Esophagus muscularis mucosa (tissue), 3 donors: ENCODE measurements around the gene EPHB3.

ENCODE experiments used
- CTCF ChIP-seq, 3 experiments: fragments of 200-600 bp in 2 of 3; fragments of 450-650 bp in 1 of 3; sonication (generic) in 2 of 3; IDR thresholded peaks; one replicate each; pipeline ENCODE4 v1.5.1; 2017 to 2019; ENCODE audit warnings: antibody characterized with exemption in 3 of 3, mild to moderate bottlenecking in 2 of 3, moderate library complexity in 1 of 3
- POLR2A ChIP-seq: fragments of 450-650 bp; IDR thresholded peaks from one replicate; pipeline ENCODE4 v1.6.1; 2017; ENCODE audit warnings: antibody characterized with exemption, moderate library complexity, mild to moderate bottlenecking, low read depth

DNA sequence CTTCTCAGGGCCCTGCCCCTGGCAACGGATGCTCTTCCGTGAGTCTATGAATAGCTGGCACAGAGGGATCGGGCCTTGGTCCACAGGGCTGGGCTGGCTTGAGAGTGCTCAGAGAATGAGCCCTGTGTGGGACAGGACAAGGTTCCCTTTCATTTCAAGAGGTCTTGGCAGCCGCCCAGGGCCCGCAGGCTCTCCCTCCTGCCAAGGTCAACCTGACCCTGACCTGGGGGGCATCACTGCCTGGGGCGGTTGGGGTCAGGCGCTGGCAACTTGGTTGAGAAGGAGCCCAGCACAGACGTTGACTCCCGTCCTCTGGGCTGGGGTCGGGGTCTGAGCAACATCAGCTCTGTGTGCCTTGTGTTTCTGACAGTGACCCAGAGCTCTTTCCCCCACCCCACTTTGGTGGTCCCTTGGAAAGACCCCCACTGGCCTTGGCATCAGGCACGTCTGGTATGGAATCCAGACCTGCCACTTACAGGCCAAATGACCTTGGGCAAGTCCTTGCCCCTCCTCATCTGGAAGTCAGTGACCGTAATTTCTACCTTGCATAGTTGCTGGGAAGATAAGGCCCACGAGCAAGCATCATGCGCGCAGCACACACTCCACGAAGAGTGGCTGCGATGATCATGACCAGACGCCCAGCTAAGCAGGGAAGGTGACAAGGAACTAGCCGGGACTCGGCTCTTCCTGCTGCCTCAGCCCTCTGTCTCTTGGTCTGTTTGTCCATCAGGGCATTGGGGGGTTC is 36.4 kb downstream of the EPHB3 start:
- TF ChIP-seq CTCF (IDR thresholded peaks at IDR 0.05) (no peak), POLR2A (no peak)
